ENCODE results near the gene PSD4.

The PSD4 gene

DNA sequence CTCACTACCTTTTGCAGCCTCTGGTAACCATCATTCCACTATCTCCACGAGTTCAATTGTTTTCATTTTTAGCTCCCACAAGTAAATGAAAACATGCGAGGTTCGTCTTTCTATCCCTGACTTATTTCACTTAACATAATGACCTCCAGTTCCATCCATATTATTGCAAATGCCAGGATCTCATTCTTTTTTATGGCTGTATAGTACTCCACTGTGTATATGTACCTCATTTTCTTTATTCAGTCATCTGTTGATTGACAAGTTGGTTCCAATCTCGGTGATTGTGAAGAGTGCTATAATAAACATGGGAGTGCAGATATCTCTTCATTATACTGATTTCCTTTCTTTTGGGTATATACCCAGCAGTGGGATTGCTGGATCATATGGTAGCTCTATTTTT lies 29.5 kb upstream of the PSD4 start:
- no peak for DNase-seq

DNA sequence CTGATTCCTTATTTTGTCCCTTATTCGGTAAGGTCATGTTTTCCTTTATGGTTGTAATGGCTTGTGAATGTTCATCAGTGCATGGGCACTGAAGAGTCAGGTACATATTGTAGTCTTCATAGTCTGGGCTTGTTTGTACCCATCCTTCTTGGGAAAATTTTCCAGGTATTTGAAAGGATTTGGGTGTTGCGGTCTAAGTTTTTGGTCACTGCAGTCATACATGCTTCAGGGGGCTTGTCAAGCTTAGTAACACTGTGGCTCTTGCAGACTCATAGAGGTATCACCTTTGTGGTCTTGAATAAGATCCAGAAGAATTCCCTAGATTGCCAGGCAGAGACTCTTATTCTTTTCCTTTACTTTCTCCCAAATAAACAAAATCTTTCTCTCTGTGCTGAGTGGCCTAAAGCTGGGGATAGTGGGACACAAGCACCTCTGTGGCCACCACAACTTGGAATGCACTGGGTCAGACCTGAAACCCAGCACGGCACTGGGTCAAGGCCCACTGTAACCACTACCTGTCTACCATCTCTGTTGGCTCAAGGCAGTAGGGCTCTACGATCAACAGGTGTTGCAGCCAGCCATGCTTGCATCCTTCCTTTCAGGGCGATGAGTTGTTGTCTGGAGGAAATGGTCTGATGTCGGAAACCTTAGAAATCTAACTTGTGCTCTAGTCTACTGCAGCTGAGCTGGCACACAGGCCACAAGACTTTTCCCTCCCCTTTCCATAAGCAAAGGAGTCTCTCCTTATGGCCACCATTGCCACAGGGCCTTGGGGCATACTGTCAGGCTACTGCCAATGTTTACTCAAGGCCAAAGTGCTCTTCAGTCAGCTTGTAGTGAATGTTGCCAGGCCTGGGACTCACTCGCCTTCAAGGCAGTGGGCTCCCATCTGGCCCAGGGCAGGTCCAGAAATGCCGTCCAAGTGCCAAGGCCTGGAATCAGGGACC lies 24.9 kb upstream of the PSD4 start:
- DNase-seq: no peak

DNA sequence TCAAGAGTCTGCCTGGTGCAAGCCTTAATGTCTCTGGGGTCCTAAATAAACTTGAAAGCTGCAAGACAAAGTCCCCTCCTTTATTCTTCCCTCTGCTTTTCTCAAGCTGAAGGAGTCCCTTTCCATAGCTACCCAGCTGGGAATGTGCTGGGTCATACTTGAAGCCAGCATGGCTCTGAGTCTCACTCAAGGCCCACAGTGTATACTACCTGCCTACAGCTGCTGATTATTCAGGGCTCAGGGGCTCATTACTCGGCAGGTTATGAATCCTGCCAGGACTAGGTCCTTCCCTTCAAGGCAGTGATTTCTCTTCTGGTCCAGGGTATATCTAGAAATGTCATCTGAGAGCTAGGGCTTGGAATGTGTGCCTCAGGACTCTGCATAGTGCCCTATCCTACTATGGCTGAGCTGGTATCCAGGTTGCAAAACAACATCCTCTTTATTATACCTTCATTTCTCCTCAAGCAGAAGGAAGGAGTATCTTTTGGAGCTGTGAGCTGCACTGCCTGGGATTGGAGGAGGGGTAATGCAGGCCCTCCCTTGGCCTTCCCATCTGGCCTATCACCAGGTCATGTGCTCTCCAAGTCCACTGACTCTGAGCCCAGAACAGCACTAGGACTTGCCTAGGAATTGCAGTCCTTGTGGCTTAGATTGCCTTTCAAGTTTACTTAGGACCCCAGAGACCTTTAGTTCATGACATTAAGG lies 24.1 kb upstream of the PSD4 start:
- DNase-seq: no peak

DNA sequence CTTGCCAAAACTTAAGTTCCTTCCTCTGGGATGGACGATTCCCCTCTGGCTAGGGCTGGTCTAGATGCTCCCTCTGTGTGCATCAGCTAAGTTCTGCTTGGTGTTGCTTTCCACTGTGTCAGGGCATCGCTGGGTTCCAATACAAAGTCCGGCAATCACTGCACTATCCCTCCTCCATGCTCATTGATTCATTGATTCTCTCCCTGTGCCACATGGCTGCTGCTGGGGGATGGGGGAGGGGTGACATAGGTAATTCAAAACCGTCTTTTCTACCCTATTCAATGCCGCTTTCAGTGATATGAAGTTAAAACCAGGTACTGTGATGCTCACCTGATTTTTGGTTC lies 23.5 kb upstream of the PSD4 start:
- DNase-seq: no peak

DNA sequence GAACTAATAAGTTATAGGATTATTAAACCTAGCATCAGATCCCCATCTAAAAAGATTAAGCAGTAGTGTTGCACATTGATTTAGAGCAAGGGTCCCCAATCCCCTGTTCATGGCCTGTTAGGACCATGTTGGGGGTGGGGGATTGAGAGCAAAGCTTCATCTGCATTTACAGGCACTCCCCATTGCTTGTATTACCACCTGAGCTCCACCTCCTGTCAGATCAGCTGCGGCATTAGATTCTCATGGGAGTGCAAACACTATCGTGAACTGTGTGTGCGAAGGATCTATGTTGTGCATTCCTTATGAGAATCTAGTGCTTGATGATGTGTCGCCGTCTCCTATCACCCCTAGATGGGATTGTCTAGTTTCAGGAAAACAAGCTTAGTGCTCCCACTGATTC lies 18.4 kb upstream of the PSD4 start:
- no peak for DNase-seq

DNA sequence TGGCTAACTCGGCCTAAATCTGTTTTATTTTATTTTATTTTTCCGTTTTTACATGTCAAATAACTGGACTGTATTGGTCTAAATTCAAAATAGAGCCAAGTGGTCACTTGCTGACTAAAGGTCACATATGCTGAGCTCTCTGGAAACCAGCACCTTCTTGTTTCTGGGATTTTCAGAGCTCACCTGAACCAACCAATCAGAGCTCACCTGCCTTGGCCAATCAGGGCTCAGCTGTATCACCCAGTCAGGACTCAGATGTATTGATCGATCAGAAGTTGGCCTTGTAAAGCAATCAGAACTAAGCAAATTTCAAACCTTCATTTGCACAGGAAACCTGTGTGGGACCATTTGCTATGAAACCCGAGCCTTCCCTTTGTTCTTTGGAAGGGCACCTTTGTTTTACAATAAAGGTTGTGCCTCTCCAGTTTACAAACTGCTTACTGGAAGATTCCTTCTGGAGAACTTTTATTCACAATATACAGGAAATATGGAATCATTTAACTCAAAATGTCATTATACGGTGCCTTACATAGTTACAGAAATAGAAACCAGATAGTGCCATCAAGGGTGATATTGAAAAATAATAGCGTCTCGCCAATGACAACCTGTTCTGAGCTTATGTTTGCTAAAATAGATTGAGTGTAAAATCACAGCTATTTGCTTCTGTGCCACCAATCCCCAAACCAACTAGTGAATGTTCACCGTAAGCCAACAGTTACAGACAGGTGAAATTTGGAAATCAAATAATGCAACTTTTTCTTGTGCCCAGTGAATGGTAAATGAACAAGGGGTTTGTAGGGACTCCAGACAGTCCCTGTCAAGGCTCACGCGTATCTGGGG lies 17.3 kb upstream of the PSD4 start:
- no peak for DNase-seq

DNA sequence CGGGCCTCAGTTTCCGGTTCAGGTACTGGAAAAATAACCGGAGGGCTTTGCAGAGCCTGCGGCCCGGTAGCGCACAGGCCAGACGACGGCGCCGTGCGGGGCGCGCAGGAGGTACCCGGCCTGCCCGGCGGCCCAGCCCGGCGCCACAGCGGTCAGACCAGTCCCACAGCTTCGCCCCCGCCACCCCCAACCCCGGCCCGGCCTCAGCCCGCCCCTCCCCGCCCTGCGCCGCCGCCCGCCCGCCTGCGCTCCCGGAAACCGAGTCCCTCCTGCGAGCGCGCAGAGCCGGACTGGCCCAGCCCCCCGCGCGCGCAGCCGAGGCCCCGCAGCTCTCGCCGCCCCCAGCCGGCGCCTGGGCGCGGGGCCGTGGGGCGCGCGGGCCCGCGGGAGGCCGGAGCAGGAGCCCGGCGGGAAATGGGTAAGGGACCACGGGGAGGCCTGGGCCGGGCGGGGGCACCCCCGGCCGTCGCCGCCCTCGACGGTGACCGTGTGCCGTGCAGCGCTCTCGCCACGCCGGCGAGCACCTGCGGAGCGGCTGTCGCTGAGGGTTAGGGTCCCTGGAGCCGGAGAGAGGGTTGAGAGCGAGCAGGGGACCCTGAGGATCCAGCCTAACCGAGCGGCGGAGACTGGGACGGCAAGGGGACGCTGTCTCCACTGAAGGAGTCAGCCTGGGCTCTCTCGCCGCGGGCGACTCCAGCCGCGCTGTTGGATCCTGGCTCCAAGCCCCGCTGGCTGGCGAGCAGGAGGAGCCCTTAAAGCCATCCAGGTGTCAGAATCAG lies 16.5 kb upstream of the PSD4 start:
- no peak for DNase-seq

DNA sequence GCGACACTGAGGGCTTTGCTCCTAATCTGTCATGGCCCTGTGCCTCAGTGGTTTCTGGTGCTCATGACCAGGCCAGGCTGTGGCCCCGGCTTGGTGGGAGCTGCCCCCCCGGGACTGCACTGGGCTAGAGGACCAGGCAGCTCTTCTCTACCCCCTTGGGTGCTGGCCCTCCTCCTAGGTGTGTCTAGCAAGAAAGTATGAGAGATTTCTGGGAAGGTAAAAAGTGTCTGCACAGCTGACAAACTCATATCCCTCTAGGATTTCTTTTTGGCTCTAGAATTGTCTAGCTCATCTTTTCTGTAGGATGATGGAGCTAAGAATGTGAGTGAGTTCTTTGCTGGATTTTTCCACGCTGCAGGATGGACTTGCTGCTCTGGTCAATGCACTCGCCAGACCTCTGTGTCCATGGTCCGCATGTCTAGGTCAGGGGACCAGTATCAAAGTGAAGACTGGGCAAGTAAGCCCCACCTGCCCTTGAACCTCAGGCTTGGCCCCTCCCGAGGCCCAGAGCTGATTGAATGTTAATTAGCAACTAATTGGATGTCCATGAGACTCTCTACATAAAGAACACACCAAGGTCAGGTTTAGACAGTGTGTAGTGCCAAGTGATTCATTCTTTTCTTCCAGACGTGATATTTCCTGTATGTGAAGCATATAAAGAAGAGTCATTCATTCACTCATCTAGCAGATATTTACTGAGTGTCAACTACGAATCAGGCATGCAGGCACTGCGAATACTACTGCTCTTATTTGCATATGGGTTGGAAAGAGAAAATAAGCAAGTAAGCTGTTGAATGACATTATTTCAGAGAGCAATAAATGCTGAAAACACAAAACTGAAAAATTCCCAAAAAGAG lies 15.6 kb upstream of the PSD4 start:
- DNase-seq: no peak

DNA sequence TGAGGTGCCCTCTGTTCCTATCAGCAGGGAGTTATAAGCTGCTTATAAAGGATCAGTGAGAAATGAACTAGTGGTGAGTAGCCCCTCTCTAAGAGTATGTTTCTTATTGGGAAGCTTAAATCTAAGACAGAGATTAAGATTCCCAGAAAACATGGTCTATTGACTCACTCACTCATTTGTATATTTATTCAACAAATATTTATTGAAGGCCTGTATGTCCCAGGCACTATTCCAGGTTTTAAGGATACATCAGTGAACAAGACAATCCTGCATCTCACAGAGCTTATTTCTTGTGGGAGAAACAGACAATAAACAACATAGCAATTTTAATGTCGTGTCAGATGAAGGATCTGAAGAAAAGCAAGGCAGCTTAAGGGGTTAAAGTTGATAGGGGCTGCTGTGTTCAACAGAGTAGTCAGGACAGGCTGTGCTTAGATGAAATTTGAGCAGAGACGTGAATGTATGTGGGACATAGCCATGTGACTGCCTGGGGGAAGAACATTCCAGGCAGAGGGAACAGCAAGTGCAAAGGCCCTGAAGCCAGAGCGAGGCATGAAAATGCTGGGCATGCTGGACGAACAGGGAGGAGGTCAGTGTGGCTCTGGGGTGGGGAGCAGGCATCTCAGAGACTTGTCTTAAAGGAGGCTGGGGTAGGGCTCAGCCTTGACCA lies 14.8 kb upstream of the PSD4 start:
- no peak for DNase-seq

DNA sequence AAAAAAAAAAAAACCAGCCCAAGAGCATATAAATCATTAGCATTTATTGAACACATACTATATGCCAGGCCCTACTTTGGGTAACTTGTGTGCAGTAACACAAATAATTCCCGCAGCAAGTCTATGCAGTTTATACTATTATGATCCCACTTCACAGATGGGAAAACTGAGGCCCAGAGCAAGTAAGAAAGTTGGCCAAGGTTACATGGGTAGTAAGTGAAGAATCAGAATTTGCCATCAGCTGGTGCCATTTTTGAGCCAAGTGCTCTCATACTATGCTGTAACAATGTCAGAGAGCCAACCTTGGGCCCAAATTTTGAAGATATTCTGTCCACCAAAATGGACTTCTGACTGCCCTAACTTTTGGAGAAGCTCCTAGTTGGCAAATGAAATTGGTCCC lies 13.5 kb upstream of the PSD4 start:
- DNase-seq: no peak

DNA sequence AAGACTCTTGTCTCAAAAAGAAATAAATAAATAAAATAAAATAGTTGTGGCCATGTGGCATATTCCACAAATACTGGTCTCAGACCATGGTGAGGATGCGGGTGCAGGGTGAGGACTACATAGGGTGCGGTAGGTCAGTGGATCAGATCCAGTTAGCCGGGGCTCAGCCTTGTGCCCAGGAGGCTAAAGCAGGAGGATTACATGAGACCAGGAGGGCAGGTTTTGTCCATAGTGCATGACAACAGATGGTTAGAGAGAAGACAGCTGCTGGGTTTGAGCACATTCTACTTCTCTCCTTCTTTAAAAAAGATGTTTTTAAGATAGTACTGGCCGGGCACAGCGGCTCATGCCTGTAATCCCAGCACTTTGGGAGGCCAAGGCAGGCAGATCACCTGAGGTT lies 12.8 kb upstream of the PSD4 start:
- DNase-seq: no peak

DNA sequence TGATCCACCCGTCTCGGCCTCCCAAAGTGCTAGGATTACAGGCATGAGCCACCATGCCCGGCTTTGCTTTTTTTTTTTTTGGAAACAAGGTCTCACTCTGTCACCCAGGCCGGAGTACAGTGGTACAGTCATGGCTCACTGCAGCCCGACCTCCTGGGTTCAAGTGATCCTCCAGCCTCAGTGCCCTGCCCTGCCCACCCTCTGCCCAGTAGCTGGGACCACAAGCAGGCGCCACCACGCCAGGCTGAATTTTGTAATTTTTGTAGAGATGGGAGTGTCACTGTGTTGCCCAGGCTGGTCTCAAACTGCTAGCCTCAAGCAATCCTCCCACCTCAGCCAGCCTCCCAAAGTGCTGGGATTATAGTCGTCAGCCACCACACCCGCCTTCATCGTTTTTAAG lies 11.6 kb upstream of the PSD4 start:
- DNase-seq: no peak

DNA sequence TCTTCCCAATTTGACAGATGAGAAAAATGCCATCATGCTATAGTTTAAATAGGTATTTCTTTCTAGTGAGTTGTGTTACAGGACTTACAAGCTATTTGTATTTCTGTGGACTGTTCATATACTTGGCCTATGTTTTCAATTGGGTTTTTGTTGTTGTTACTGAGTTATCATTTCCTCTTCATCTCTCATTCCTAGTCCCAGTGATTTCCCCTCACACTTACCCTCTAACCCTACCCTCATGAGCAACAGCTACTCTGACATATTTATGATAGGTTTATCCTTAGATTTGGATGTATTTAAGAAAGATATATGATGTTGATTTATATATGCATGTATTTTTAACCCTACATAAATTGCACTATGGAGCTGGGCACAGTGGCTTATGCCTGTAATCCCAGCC lies 10.9 kb upstream of the PSD4 start:
- DNase-seq: no peak

DNA sequence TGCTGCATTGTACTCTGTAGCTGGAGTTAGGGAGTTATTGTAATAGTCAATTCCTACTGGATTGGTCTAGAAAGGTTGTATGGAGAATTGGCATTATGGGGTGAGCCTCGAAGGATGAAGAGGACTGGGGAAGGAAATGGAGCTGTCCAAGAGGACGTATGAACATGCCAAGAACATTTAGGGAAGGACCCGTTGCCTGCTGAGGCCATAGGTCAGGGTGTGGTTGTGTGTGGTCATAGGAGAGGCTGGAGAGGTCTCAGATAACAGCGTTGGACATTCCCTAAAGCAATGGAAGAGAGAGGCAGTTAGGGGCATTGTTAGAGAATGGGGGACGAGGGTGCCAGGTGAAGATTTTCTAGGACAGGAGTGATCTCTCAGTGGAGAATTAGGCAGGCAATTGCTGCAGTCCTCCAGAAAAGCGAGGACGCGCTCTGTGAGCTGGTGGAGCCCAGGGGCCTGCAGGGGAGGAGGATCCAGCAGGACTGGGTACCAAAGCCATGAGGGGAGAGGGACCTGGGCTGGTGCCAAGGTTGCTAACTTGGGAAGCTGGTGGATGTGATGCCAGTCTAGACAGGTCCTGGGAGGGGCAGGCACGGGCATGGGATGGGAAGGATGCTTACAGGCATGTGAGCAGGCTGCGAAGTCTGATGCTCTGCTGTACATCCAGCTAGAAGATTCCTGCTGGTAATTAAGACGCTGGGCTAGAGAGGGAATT lies 9.4 kb upstream of the PSD4 start:
- no peak for DNase-seq

DNA sequence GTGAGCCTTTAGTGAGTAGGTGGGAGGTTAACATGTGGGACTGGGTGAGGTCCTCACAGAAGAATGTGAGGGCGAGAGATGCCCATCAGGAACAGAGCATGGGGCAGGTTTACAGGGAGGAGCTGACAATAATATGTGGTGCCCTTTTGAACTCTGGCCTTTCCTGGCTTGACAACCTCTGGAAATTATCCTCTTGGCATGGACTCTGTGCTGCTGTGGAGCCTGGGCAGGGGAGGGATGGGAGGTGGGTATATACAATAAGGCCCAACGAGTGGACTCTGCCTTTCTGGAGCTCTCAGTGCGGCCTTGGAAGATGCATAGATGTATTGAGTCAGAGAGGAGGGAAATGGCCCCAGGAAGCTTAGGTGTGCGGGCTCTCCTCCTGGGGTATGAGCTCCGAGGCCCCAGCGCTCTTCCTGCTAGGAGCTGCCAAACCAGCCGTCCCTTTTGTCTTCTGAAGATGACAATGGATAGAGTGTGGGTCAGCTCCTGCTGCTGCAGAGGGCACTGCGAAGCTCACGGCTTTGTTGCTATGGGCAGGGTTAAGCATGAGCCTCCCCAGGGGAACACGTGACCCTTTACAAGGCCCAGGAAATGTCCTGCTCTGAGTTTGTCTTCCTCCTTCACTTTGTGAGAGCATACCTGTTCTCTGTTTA lies 8.7 kb upstream of the PSD4 start:
- DNase-seq: no peak

DNA sequence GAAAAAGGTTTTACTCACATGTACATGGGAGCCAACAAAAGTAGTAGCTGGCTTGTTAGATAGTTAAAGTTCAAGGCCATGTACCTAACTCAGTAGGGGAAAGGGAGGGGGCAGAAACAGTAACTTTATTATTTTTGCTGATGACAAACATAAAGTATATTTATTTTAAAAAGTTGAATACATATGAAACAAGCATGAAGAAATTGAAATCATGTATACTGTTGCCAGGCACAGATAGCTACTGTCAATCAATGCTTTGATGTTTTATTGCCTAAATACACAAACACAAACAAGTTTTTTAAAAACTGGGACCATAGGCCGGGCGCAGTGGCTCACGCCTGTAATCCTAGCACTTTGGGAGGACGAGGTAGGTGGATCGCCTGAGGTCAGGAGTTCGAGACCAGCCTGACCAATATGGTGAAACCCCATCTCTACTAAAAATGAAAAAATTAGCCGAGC lies 7.6 kb upstream of the PSD4 start:
- DNase-seq: no peak

DNA sequence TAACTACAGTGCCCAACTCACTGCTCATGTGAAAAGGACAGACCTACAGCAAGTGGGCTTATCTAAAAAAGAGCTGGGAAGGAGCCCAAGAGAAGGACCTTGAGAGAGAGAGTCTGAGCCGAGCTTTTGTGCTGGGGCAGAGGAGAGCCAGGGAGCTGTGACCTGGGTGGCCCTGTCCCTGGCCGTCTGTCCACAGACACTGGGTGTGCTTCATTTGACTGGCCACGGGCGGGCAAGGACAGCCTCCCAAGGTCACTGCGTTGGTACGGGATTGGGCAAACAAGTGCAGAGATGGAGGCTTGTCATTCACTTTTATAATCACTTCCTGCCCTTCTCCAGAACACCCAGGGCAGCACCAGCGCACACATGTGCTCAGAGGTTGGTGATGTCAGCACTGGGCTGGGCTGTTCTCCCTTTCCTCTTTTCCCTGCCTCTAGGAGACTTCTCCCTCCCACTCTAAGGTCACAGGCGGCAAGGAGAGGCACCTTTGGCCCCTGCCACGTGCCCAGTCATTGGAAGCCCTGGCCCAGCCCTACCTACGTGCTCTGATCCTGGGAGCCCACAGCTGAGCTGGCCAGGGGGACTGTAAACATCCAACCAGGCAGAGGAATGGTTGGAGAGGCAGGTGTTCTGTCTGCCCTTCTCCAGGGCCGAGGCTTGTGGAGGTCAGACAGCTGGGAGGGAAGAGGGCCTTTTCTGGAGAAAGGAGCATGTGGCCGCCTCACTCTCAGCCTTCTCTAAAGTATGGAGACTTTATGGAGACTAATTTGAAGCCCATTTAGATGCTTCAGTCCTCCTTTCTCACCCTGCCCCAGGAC lies 6.4 kb upstream of the PSD4 start:
- no peak for DNase-seq

DNA sequence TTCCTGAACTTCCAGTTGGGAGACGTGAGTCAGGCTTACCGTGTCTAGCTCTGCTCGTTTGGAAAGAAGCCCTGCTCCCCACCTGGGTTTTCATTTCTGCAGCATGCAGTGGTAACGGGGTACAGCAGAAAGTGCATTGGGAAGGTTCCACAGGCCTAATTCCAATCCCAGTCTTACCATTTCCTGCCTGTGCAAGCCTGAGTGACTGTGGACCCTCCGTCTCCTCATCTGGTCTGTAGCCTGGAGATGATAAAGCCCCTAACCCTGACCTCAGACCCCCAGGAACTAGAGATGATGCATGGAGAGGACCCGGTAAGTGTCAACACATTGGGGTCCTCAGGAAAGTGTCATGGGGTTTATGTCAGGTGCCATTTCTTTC lies 5.8 kb upstream of the PSD4 start:
- DNase-seq: no peak

DNA sequence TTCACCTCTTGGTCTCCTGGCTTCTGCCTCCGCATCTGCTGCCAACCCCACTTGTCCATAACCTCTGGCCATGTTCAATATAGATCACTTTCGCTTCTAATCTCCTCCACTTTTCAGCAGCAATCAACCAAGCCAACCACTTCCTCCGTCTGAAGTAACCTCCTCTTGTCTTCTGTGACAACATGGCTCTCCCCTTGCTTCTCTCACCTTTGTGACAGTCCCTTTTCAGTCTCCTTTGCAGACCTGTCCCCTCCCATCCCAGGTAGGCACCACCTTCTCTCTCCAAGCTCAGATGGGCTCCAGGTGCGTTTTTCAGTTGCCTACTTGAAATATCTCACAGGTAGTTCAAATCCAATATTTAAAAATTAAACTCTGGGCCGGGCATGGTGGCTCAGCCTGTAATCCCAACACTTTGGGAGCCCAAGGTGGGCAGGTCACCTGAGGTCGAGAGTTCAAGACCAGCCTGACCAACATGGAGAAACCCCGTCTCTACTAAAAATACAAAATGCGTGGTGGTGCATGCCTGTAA lies 4.7 kb upstream of the PSD4 start:
- DNase-seq: no peak

Measured in left hindlimb (tissue), 1 donor.